Testis (tissue), 2 donors: Measurements from ENCODE around the gene TMED10.

Experiments used
- POLR2A ChIP-seq: fragments of 450-650 bp; IDR thresholded peaks from one replicate; pipeline ENCODE4 v1.6.1; 2017; ENCODE audit warnings: antibody characterized with exemption, mild to moderate bottlenecking, moderate library complexity
- TF ChIP-seq, protein P1 (sequence below), 3 experiments: fragments of 450-650 bp in 2 of 3; fragments of 200-600 bp in 1 of 3; sonication (generic) in 1 of 3; IDR thresholded peaks; one replicate each; pipeline ENCODE4 v1.5.1; 2016 to 2019; ENCODE audit warnings: antibody characterized with exemption in 3 of 3, mild to moderate bottlenecking in 2 of 3, moderate library complexity in 1 of 3

DNA sequence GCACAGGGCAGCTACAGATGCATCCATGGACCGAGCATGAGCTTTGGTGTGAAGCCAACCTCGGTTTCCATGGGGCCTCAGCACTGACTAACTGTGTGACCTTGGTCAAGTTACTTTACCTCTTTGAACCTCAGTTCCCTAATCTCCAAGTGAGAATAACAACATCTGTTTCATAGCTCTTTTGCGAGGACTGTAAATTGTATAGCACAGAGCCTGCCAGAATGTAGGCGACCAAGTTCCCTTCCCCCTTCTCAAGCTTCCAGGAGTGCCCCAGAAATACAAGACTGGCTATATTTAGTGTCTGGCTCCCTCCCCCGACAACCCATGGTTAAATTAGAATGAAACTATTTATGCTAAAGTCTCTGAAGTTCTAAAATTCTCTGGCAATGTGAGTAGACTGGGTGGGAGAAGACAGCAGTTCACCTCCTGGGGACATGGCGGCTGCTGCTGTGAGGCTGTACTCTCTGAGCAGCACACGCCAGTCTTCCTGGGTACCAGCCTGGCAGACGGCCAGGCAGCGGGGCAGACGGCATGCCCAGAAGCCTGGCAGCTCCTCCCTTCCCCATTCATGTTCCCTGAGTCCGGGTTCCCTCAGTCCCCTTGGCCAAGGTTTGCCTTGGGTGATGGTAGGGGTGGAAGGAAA, 22.0 kb upstream of the TMED10 start:
- TF ChIP-seq POLR2A, result no peak
- TF ChIP-seq, protein P1, sequence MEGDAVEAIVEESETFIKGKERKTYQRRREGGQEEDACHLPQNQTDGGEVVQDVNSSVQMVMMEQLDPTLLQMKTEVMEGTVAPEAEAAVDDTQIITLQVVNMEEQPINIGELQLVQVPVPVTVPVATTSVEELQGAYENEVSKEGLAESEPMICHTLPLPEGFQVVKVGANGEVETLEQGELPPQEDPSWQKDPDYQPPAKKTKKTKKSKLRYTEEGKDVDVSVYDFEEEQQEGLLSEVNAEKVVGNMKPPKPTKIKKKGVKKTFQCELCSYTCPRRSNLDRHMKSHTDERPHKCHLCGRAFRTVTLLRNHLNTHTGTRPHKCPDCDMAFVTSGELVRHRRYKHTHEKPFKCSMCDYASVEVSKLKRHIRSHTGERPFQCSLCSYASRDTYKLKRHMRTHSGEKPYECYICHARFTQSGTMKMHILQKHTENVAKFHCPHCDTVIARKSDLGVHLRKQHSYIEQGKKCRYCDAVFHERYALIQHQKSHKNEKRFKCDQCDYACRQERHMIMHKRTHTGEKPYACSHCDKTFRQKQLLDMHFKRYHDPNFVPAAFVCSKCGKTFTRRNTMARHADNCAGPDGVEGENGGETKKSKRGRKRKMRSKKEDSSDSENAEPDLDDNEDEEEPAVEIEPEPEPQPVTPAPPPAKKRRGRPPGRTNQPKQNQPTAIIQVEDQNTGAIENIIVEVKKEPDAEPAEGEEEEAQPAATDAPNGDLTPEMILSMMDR (IDR thresholded peaks at IDR 0.05), result no peak
